Common myeloid progenitor, CD34-positive (primary cell): ENCODE data around the gene ANTKMT.

ENCODE experiments used
- CTCF ChIA-PET: fragments of 350-600 bp; sonication (Branson Sonifier 250); formaldehyde crosslinking; loops from one replicate; lab custom pipeline; 2021; ENCODE audit warnings: antibody characterized with exemption; lab: Charles Lee
- POLR2A ChIA-PET: fragments of 350-600 bp; sonication (Branson Sonifier 250); formaldehyde crosslinking; loops from one replicate; lab custom pipeline; 2021; ENCODE audit warnings: antibody characterized with exemption; lab: Charles Lee
- DNase-seq, 3 donors: peaks; one replicate each; pipeline versions ENCODE4 v3.0.0 to v3.0.0-alpha.2; 2013
- H3K27ac ChIP-seq, 2 experiments: 1 replicate in 1 of 2; 2 replicates in 1 of 2; pipeline ENCODE4 v1.7.0; 2013; ENCODE audit warnings: inconsistent platforms in 2 of 2, low read length in 2 of 2, mild to moderate bottlenecking in 2 of 2, low read depth in 1 of 2, moderate library complexity in 1 of 2; ENCODE audit not compliant: severe bottlenecking in 2 of 2, insufficient read depth in 1 of 2, poor library complexity in 1 of 2
- H3K27me3 ChIP-seq, 5 experiments: replicated peaks in 2 of 5; 1 replicate in 3 of 5; 2 replicates in 2 of 5; pipeline versions ENCODE4 v1.6.1 to v1.7.0; 2013; ENCODE audit warnings: low read length in 4 of 5, mild to moderate bottlenecking in 2 of 5, moderate library complexity in 2 of 5, inconsistent platforms in 1 of 5; ENCODE audit not compliant: insufficient read depth in 5 of 5, control insufficient read depth in 4 of 5
- H3K36me3 ChIP-seq, 4 experiments: 1 replicate in 2 of 4; 2 replicates in 2 of 4; pipeline versions ENCODE4 v1.6.1 to v1.7.0; 2013; ENCODE audit warnings: low read length in 3 of 4, control low read depth in 1 of 4, mild to moderate bottlenecking in 1 of 4; ENCODE audit not compliant: control insufficient read depth in 4 of 4, insufficient read depth in 4 of 4
- H3K4me1 ChIP-seq, 4 experiments: 1 replicate in 3 of 4; 2 replicates in 1 of 4; pipeline versions ENCODE4 v1.6.1 to v1.7.1; 2013; ENCODE audit warnings: low read length in 3 of 4, mild to moderate bottlenecking in 3 of 4, control low read depth in 1 of 4, inconsistent platforms in 1 of 4, moderate library complexity in 1 of 4; ENCODE audit not compliant: control insufficient read depth in 4 of 4, insufficient read depth in 4 of 4; ENCODE audit errors: control extremely low read depth in 1 of 4
- H3K4me3 ChIP-seq, 7 experiments: 1 replicate in 4 of 7; 2 replicates in 3 of 7; pipeline versions ENCODE4 v1.5.1 to v1.7.0; 2013; ENCODE audit warnings: mild to moderate bottlenecking in 7 of 7, low read length in 6 of 7, moderate library complexity in 6 of 7, inconsistent platforms in 2 of 7, low read depth in 2 of 7, control low read depth in 1 of 7; ENCODE audit not compliant: insufficient read depth in 4 of 7, control insufficient read depth in 1 of 7; ENCODE audit errors: extremely low read depth in 1 of 7
- H3K9me3 ChIP-seq, 5 experiments: 1 replicate in 4 of 5; 2 replicates in 1 of 5; pipeline versions ENCODE4 v1.6.1 to v1.7.1; 2013; ENCODE audit warnings: low read length in 4 of 5, mild to moderate bottlenecking in 2 of 5, inconsistent platforms in 1 of 5, low read depth in 1 of 5, moderate library complexity in 1 of 5; ENCODE audit not compliant: control insufficient read depth in 4 of 5, insufficient read depth in 2 of 5; ENCODE audit errors: control extremely low read depth in 1 of 5
- WGBS: methylation state at CpG from one replicate; pipeline ENCODE4 v1.1.5; 2013; ENCODE audit not compliant: insufficient coverage; 5-methylcytosine and 5-hydroxymethylcytosine counted together

Gene ANTKMT

DNA sequence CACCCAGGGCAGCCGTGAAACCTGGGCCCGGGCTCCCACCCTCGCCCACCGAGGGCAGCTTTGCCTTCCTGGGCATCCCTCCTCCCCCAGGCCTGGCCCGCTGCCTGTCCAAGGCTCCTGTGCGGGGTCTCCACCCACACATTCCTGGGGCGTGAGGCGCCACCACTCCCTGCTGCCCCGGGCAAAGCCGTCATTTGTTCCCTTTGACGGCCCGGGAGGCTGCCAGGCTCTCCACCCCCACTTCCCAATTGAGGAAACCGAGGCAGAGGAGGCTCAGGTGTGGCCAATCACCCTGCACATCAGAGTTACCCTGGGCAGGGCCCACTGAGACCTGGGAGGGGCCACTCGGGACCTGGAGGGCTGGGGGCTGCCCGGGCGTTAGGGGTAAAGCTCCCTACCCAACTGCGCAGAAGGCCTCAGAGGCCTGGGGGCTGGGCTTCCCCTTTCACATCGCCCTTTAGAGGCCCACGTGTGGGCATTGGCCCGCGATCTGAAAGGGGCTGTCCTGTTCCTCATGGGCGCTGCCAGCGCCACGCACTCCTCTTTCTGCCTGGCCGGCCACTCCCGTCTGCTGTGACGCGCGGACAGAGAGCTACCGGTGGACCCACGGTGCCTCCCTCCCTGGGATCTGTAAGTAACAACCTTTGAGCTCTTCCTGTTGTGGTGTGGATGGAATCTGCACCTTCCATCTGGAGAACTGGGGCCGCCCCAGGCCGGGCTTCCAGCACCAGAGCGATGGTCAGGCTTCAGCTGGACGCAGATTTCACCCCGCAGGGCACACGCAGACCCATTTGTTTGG lies 39.8 kb downstream of the ANTKMT start, which contains the start of gene MSLN:
TSS of gene MSLN (plus strand) at position 190 of the 799 bp plus-strand sequence. CDS start 1,947 bp downstream, outside the sequence.
- no peaks in the 10 kb centered on the region for H3K36me3 ChIP-seq
- 94% methylated on average over 33 of the region's 37 CpGs for WGBS
- no peak for DNase-seq
- ChIA-PET CTCF (interaction anchor here (1.0 to 1.6 kb wide), 3 partner anchors 10 to 24 kb away, joined by 3 to 7 read pairs (median 3); no protein-coding TSS in a partner anchor), POLR2A (no interaction called here)
- peaks cover 0 to 15% (median 11%) of the 10 kb centered on the region in 4 experiments for H3K4me1 ChIP-seq
- H3K27ac ChIP-seq, result no peak within 1 kb of the TSS
- peaks cover 0 to 3% (median 0%) of the 10 kb centered on the region in 5 experiments for H3K9me3 ChIP-seq
- no peaks in the 10 kb centered on the region for H3K27me3 ChIP-seq
- H3K4me3 ChIP-seq, result no peak within 1 kb of the TSS

DNA sequence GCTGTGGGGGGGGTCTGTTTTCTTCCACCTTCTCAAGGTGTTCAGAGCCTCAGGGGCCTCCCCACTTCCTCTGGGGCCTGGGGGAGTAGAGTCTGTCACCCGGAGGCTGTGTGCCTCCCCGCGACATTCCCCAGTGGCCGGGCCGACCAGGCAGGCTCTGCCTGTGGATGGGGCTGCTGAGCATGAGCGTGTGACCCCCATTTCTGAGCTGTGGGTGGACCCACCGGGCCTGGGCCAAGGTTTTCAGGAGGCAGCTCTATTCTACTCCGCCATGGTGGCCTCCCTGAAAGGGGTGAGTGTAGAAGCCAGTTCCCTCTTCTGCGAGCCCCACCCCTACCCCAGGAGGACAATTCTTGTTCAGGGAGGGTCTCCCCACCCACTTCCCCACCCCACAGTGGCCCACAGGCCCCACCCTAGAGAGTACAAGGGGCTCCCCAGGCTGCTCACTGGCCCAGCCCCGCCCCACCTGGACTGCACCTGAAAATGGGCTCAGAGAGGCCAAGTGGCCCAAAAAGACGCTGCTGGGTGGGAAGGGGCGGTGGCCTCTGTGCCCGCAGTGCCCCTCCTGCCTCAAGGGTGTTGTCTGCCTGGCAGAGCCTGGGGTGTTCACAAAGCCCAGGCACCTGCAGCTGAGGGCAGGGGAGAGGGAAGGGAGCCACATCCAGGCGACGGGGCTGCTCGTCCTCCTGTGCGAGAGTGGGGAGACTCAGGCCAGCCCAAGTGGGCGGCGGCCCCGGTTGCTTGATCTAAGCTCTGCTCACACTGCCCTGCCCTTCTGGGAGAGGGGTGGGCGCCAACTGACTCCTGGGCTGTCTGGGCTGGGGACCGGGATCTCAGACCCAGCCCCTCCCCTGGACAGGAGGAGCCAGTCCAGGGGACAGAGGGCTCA lies 40.9 kb downstream of the ANTKMT start:
- H3K4me3 ChIP-seq, result no peak overlapping the region
- no peaks in the 10 kb centered on the region for H3K36me3 ChIP-seq
- CTCF ChIA-PET, result interaction anchor here (0.7 to 1.6 kb wide), 3 partner anchors 11 to 24 kb away, joined by 3 to 7 read pairs (median 3); no protein-coding TSS in a partner anchor
- no peak overlapping the region for H3K27ac ChIP-seq
- no peaks in the 10 kb centered on the region for H3K27me3 ChIP-seq
- no peaks in the 10 kb centered on the region for H3K9me3 ChIP-seq
- POLR2A ChIA-PET, result no interaction called here
- 94% methylated on average over 18 of the region's 22 CpGs for WGBS
- H3K4me1 ChIP-seq, result peaks cover 0 to 14% (median 9%) of the 10 kb centered on the region in 4 experiments
- DNase-seq, result no peak

DNA sequence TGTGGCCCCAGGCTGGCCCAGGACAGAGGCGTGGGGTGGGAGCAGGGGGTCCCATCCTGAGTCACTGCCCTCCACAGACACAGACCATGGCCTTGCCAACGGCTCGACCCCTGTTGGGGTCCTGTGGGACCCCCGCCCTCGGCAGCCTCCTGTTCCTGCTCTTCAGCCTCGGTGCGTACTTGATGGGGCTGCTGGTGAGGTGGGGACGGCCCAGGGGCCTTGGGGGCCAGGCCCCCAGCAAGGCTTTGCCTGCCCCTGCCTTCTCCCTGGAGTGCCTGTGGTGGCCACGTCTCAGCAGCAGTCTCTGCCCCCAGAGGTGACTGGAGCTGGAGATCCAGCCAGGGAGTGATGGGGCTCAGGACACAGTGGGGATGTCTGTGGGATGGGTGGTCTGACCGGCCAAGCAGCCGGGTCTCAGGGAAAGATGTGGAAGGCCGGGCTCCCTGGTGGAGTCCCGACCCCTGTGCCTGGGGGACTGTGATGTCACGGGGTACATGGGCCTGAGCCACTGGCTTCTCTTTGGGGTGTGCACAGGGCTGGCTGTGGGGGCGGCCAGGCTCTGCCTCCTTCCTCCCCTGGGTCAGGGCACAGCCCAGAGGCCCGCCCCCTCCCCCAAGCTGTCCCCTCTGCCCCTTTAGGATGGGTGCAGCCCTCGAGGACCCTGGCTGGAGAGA lies 41.8 kb downstream of the ANTKMT start:
- CTCF ChIA-PET, result interaction anchor here (0.7 kb wide), 1 partner anchor 25 kb away, joined by 3 read pairs; no protein-coding TSS in a partner anchor

DNA sequence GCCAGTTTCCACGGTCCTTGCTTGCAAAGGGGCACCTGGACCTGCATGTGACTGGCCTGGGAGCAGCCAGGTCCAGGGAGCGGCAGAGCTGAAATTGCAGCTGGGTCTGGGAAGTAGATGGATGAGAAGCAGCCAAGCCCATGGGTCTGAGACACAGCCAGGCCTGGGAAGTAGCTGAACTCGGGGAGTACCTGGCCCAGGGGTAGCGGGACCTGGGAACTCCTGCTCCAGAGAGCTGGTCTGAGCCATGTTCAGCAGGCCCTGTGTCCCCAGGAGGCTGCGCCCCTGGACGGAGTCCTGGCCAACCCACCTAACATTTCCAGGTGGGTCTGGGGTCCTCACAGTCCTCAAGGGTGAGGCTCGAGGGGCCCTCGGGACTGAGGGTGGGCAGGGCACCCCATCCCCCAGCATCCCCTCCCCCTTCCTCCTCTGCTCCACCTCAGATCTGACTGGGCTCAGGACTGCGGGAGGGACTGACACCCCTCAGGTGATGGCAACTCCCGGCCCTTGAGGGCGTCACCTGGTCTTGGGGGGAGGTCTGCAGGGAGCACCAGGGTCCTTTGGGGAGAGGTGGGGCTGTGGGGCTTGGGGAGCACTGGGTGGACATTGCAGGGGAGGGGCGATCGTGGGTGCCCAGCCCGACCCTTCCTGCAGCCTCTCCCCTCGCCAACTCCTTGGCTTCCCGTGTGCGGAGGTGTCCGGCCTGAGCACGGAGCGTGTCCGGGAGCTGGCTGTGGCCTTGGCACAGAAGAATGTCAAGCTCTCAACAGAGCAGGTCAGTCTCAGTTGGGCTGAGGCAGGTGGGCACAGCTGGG lies 42.6 kb downstream of the ANTKMT start:
- 95% methylated on average over 14 of the region's 21 CpGs for WGBS
- Histone ChIP-seq H3K4me1 (peaks cover 0 to 7% (median 2%) of the 10 kb centered on the region in 4 experiments), H3K36me3 (no peaks in the 10 kb centered on the region), H3K9me3 (no peaks in the 10 kb centered on the region), H3K4me3 (no peak overlapping the region), H3K27ac (no peak overlapping the region), H3K27me3 (no peaks in the 10 kb centered on the region)
- CTCF ChIA-PET, result interaction anchor here (1.0 kb wide), 1 partner anchor 22 kb away, joined by 4 read pairs; no protein-coding TSS in a partner anchor
- no peak for DNase-seq
- POLR2A ChIA-PET, result no interaction called here

More for the DNA sequence above, 41.8 kb downstream of the ANTKMT start:
- Histone ChIP-seq H3K36me3 (no peaks in the 10 kb centered on the region), H3K4me3 (no peak overlapping the region), H3K27ac (no peak overlapping the region), H3K4me1 (peaks cover 0 to 10% (median 5%) of the 10 kb centered on the region in 4 experiments), H3K27me3 (no peaks in the 10 kb centered on the region), H3K9me3 (no peaks in the 10 kb centered on the region)
- POLR2A ChIA-PET, result no interaction called here
- WGBS, result 96% methylated on average over 11 of the region's 17 CpGs
- DNase-seq, result no peak

DNA sequence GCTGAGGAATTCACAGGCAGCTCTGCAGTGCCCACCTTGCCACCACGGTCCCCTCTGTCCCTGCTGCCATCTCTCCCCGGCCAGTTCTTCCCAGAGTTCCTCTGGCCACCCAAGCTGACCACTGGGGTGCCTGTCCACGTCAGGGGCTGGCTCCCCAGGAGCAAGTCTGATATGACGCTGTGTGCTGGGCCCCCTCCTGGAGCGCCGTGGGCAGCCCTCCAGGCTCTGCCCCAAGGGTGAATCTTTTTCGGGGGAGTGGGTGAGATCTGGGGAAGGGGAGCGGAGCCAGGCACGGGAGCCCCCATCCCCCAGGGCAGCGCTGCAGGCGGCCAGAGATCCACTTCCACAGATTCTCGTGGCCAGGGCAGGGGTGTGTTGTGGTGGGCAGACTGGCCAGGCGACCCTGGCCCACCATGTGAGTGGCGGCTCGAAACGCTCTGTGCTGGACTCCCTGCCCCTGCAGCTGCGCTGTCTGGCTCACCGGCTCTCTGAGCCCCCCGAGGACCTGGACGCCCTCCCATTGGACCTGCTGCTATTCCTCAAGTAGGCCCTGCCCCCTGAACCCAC lies 43.3 kb downstream of the ANTKMT start:
- peaks cover 0 to 7% (median 3%) of the 10 kb centered on the region in 4 experiments for H3K4me1 ChIP-seq
- 90% methylated on average over 13 of the region's 20 CpGs for WGBS

More for the DNA sequence above, 43.3 kb downstream of the ANTKMT start:
- ChIA-PET CTCF (interaction anchor here (1.0 kb wide), 1 partner anchor 21 kb away, joined by 4 read pairs; no protein-coding TSS in a partner anchor), POLR2A (no interaction called here)
- H3K27ac ChIP-seq, result no peak overlapping the region
- no peak for DNase-seq
- H3K9me3 ChIP-seq, result no peaks in the 10 kb centered on the region
- no peaks in the 10 kb centered on the region for H3K36me3 ChIP-seq
- H3K27me3 ChIP-seq, result no peaks in the 10 kb centered on the region
- H3K4me3 ChIP-seq, result no peak overlapping the region
